ENCODE data around the gene GIMAP2.

Gene GIMAP2

DNA sequence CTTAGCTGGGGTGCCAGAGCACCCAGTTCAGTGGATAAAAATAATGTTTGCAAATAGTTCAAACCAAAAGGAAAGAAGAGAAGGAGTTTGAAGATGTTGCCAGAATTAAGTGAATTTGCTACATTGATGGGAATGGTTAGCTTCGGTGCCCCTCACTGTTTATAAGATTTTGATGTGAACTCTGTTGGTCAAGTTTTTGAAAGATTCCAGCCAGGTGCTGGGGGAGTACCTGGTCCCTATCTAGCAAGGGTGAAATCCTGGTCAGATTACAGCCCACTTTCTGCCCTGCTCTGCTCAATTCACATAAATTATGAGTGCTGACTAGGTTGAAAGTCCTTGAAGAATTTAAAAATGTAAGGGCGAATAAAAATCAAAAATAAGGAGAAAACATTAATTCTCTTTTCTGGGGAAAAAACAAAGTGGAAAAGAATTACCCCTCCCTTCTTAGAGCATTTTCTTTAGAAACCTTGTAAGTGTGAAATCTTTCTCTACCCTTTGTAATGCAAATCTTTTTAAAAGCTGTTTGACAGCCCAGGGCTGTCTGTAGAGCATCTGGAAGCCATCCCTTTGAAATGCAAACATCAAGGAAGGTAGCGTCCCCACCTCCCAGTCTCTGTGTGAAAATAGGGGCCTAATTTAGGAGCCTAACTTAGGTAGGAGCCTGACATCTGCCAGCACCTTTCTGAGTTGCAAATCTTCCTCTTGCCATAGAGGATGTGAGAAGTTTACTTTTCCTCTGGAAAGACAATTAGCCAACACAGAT lies 50.3 kb downstream of the GIMAP2 start:
- H3K9me3 ChIP-seq (ENCODE audit: control insufficient read depth, low read length), result no peaks in the 10 kb centered on the region
- H3K36me3 ChIP-seq (ENCODE audit: control insufficient read depth, insufficient read depth, low read length, severe bottlenecking), result no peaks in the 10 kb centered on the region
- DNase-seq (ENCODE audit: low read depth), result no peak
- H3K9ac ChIP-seq (ENCODE audit: low read length), result no peak overlapping the region
- no peak overlapping the region for H3K4me3 ChIP-seq (ENCODE audit: low read length)
- H3K27me3 ChIP-seq (replicated peaks; ENCODE audit: control insufficient read depth, insufficient read depth, low read length), result peaks cover 17% of the 10 kb centered on the region
- H3K4me1 ChIP-seq (ENCODE audit: control insufficient read depth, insufficient read depth, low read length), result no peaks in the 10 kb centered on the region

DNA sequence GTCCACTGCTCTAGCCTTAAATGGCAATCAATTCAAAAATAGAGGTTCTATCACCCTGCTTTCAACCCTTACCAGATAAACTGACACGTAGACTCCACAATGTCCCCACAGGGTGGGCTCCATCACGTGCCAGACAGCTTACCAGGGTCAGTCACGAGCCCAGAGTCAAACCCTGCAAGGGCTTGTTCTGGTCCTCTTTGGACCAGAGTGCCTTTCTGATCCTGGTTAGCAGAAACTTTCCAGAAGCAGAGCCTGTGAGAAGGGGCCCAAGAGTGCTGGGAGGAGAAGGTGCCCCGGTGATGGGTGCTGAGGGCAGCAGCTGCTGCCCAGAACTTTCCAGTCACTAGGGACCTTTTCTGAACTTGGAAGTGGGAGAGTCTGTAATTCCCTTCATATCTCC lies 51.4 kb downstream of the GIMAP2 start:
- Histone ChIP-seq H3K27me3 (replicated peaks; ENCODE audit: control insufficient read depth, insufficient read depth, low read length) (peaks cover 21% of the 10 kb centered on the region), H3K36me3 (ENCODE audit: control insufficient read depth, insufficient read depth, low read length, severe bottlenecking) (no peaks in the 10 kb centered on the region), H3K9ac (ENCODE audit: low read length) (no peak overlapping the region), H3K4me3 (ENCODE audit: low read length) (no peak overlapping the region), H3K9me3 (ENCODE audit: control insufficient read depth, low read length) (no peaks in the 10 kb centered on the region), H3K4me1 (ENCODE audit: control insufficient read depth, insufficient read depth, low read length) (no peaks in the 10 kb centered on the region)
- DNase-seq (ENCODE audit: low read depth), result no peak

DNA sequence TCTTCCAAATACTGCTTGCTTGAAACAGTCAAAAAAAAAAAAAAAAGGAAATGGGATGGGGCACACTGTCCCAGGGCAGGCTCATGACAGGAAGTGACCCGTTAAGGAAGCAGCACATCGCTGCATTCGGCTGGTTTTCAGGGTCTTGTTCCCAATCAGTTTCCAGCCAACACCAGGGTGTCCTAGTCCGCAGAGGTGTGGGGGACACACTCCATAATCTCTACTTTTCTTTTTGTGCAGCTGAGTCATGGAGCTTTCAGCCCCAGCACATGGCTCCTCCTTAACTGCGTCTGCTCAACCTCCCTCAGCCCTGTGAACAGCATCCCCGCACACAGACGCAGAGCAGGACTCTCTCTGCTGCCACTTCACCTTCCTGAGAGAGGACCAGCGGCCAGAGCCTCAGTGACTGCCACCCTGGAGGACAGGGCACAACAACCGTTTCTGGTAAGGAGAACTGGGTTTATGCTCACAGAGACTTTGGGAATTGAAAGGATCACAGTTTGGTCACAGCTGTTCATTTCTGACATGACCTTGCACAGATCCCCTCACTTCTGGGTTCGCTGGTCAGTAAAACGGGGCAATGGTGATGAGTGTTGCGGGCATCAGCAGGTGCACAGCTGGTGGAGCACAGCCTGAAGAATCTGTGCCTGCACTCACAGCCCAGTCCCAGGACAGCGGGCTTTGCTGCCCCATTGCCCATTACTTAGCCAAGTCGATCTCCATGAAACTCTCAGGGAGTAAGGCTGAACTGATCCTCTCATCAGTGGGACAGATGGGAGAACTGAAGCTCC lies 52.0 kb downstream of the GIMAP2 start, which contains the start of gene GIMAP5:
GIMAP5 (plus strand) TSS at position 154 of the 791 bp plus-strand sequence. CDS start 3,467 bp downstream, outside the sequence.
- Histone ChIP-seq H3K4me3 (ENCODE audit: low read length) (no peak within 1 kb of the TSS), H3K27me3 (replicated peaks; ENCODE audit: control insufficient read depth, insufficient read depth, low read length) (peaks cover 21% of the 10 kb centered on the region), H3K4me1 (ENCODE audit: control insufficient read depth, insufficient read depth, low read length) (no peaks in the 10 kb centered on the region), H3K9ac (ENCODE audit: low read length) (no peak within 1 kb of the TSS), H3K9me3 (ENCODE audit: control insufficient read depth, low read length) (no peaks in the 10 kb centered on the region), H3K36me3 (ENCODE audit: control insufficient read depth, insufficient read depth, low read length, severe bottlenecking) (no peaks in the 10 kb centered on the region)
- no peak for DNase-seq (ENCODE audit: low read depth)

DNA sequence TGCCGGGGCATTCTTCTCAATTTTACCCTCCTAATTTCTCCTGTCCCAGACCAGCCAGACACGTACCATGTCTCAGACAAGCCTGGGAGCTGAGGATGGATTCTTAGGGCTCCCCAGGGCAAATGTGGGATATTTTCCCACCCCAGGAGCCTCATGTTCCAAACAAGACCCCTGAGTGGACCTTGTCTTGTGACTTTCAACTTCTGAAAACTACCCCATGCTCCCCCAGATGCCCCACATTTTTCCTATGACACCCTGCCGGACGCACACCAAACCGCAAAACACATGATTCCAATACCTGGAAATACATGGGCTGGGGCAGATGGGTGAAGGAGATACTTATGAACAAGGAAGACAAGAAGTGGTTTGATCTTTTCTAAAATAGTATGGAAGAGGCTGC lies 52.6 kb downstream of the GIMAP2 start:
- Histone ChIP-seq H3K27me3 (replicated peaks; ENCODE audit: control insufficient read depth, insufficient read depth, low read length) (peaks cover 24% of the 10 kb centered on the region), H3K36me3 (ENCODE audit: control insufficient read depth, insufficient read depth, low read length, severe bottlenecking) (no peaks in the 10 kb centered on the region), H3K9me3 (ENCODE audit: control insufficient read depth, low read length) (no peaks in the 10 kb centered on the region), H3K4me3 (ENCODE audit: low read length) (no peak overlapping the region), H3K9ac (ENCODE audit: low read length) (no peak overlapping the region), H3K4me1 (ENCODE audit: control insufficient read depth, insufficient read depth, low read length) (no peaks in the 10 kb centered on the region)
- DNase-seq (ENCODE audit: low read depth), result no peak

DNA sequence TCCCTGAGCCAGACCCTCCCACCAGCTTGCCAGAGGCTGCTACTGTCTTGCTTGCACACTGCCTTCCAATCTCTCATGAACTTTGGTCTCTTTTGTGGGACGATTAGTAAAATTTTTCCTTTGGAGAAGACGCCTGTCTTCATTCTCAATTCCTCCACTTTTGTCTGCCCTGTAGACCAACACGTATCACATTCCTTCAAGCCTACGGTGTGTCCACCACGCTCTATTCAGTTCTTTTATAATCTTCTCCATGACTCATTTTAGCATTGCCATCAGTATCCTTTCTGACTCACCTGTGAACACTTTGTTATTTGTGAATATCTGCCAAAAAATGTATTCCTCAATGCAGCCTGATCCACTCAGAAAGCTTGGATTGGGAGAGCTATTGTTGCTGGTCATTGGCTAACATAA lies 53.1 kb downstream of the GIMAP2 start:
- DNase-seq (ENCODE audit: low read depth), result no peak
- Histone ChIP-seq H3K27me3 (replicated peaks; ENCODE audit: control insufficient read depth, insufficient read depth, low read length) (peaks cover 27% of the 10 kb centered on the region), H3K36me3 (ENCODE audit: control insufficient read depth, insufficient read depth, low read length, severe bottlenecking) (no peaks in the 10 kb centered on the region), H3K9me3 (ENCODE audit: control insufficient read depth, low read length) (no peaks in the 10 kb centered on the region), H3K9ac (ENCODE audit: low read length) (no peak overlapping the region), H3K4me1 (ENCODE audit: control insufficient read depth, insufficient read depth, low read length) (no peaks in the 10 kb centered on the region), H3K4me3 (ENCODE audit: low read length) (no peak overlapping the region)

DNA sequence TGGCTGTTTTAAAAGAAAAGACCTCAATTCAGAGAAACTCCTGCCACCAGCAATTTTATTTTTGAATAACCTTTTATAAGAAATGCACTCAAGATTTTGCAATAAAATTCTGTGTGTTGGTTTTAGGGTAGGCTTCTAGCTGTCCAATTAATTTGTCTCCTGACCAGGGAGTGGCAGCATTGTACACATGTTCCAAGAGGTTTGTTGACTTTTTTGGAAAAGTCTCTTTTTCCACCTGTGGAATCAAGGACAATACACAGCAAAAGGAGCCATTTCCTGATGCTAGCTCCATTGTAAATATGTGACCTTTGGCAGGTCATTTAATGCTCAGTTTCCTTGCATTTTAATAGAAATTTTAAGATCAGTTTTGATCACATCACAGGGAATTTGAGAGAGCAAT lies 53.5 kb downstream of the GIMAP2 start:
- H3K4me1 ChIP-seq (ENCODE audit: control insufficient read depth, insufficient read depth, low read length), result no peaks in the 10 kb centered on the region
- no peak overlapping the region for H3K9ac ChIP-seq (ENCODE audit: low read length)
- peaks cover 27% of the 10 kb centered on the region for H3K27me3 ChIP-seq (replicated peaks; ENCODE audit: control insufficient read depth, insufficient read depth, low read length)
- H3K9me3 ChIP-seq (ENCODE audit: control insufficient read depth, low read length), result no peaks in the 10 kb centered on the region
- H3K4me3 ChIP-seq (ENCODE audit: low read length), result no peak overlapping the region
- no peaks in the 10 kb centered on the region for H3K36me3 ChIP-seq (ENCODE audit: control insufficient read depth, insufficient read depth, low read length, severe bottlenecking)
- no peak for DNase-seq (ENCODE audit: low read depth)

DNA sequence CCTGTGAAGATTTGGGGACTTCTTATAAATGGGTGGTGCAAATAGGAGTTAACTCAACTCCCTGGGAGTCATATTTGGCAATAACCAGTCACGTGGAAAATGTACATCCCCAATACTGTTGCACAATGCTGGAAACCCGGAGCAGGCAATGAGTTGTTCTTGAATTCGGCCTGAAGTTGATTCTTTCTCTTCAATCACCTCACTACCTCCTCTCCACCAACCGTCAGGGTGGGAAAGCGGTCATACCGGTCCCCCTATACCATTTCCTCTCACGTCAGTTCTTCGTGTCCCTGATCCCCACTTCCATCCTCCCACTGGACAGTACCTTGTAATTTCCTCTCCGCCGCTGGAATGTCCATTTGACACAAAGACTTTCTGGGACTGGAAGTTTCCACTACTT lies 54.5 kb downstream of the GIMAP2 start:
- no peaks in the 10 kb centered on the region for H3K4me1 ChIP-seq (ENCODE audit: control insufficient read depth, insufficient read depth, low read length)
- peaks cover 30% of the 10 kb centered on the region for H3K27me3 ChIP-seq (replicated peaks; ENCODE audit: control insufficient read depth, insufficient read depth, low read length)
- DNase-seq (ENCODE audit: low read depth), result no peak
- H3K4me3 ChIP-seq (ENCODE audit: low read length), result no peak overlapping the region
- no peak overlapping the region for H3K9ac ChIP-seq (ENCODE audit: low read length)
- no peaks in the 10 kb centered on the region for H3K36me3 ChIP-seq (ENCODE audit: control insufficient read depth, insufficient read depth, low read length, severe bottlenecking)
- H3K9me3 ChIP-seq (ENCODE audit: control insufficient read depth, low read length), result no peaks in the 10 kb centered on the region

DNA sequence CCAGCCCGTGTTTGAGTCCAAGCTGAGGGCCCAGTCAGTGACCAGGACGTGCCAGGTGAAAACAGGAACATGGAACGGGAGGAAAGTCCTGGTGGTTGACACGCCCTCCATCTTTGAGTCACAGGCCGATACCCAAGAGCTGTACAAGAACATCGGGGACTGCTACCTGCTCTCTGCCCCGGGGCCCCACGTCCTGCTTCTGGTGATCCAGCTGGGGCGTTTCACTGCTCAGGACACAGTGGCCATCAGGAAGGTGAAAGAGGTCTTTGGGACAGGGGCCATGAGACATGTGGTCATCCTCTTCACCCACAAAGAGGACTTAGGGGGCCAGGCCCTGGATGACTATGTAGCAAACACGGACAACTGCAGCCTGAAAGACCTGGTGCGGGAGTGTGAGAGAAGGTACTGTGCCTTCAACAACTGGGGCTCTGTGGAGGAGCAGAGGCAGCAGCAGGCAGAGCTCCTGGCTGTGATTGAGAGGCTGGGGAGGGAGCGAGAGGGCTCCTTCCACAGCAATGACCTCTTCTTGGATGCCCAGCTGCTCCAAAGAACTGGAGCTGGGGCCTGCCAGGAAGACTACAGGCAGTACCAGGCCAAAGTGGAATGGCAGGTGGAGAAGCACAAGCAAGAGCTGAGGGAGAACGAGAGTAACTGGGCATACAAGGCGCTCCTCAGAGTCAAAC lies 56.9 kb downstream of the GIMAP2 start:
- Histone ChIP-seq H3K4me1 (ENCODE audit: control insufficient read depth, insufficient read depth, low read length) (no peaks in the 10 kb centered on the region), H3K9ac (ENCODE audit: low read length) (no peak overlapping the region), H3K4me3 (ENCODE audit: low read length) (no peak overlapping the region), H3K36me3 (ENCODE audit: control insufficient read depth, insufficient read depth, low read length, severe bottlenecking) (no peaks in the 10 kb centered on the region), H3K9me3 (ENCODE audit: control insufficient read depth, low read length) (no peaks in the 10 kb centered on the region), H3K27me3 (replicated peaks; ENCODE audit: control insufficient read depth, insufficient read depth, low read length) (peaks cover 28% of the 10 kb centered on the region)
- DNase-seq (ENCODE audit: low read depth), result no peak
